HG03565 (cell line): Measurements from ENCODE around the gene CIAO2B.

ENCODE experiments used
- ATAC-seq: cut with Tn5 transposase; IDR thresholded peaks from one replicate; pipeline ENCODE4 v1.9.1; 2021; ENCODE audit warnings: mild to moderate bottlenecking, moderate library complexity; ENCODE audit not compliant: unreplicated experiment

The CIAO2B gene

GRCh38 chr16:66890799-66891198 lies 43.4 kb downstream of the CIAO2B start:
- ATAC-seq = no peak

DNA sequence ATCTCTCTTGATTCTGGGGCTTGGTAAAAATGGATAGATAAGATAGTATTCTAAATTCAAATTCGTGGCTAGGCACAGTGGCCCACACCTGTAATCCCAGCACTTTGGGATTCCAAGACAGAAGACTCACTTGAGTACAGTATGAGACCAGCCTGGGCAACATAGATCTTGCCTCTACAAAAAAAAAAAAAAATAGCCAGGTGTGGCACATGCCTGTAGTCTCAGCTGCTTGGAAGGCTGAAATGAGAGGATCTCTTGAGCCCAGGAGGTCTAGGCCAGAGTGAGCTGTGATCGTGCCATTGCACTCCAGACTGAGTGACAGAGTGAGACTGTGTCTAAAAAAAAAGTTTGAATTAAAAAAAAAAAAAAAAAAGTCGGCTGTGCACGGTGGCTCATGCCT lies 44.6 kb downstream of the CIAO2B start:
- no peak for ATAC-seq

DNA sequence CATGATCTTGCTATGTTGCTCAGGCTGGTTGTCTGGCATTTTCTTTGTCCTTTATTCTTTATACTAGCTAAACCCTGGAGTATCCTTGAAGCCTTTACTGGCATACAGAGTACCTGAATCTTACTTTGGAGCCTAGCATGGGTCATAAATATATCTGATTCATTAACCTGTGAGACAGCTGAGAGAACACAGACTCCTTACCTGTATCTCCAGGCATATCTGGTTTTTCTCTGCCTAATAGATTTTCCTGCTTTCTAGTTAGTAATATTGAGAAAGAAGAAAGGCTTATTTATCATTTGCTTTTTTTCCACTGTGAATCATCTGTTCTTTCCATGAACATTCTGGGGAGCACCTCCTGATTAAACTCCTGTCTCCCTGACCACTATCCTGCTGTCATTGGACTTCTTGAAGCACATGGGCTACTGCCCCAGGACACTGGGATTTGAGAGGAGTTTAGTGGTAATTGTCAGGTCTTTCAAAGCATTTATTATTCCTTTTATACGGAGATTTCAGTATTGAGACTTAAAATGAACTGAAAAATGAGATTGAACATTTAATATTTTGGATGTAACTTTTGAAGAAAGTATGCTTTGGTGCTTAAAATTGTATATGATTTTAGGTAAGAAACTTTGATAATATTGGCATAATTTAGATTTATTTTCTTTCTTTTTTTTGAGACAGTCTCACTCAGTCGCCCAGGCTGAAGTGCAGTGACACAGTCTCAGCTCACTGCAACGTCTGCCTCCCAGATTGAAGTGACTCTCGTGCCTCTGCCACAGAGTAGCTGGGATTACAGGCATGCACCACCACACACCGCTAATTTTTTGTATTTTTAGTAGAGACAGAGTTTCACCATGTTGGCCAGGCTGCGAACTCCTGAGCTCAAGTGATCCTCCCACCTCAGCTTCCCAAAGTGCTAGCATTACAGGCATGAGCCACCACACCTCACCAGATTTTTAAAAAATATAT lies 45.3 kb downstream of the CIAO2B start:
- ATAC-seq = no peak

- ATAC-seq = no peak
Measured at GRCh38 chr16:66886914-66887313, 47.3 kb downstream of the CIAO2B start.

- no peak for ATAC-seq
Measured at GRCh38 chr16:66886321-66886720, 47.9 kb downstream of the CIAO2B start.

GRCh38 chr16:66885491-66885890 lies 48.7 kb downstream of the CIAO2B start:
- no peak for ATAC-seq

- ATAC-seq = no peak
Measured at GRCh38 chr16:66882702-66883101, 51.5 kb downstream of the CIAO2B start.
